ENCODE data around the gene ZNF296.

ZNF296 gene

GRCh38 chr19:45079063-45079910, 3.0 kb upstream of the ZNF296 start, which contains the start of gene GEMIN7:
GEMIN7 (plus strand) TSS chr19:45079260; CDS start chr19:45090115, 10,855 bp downstream.
- peak; percentile 67 for DNase-seq

- no peak for DNase-seq
Measured at GRCh38 chr19:45078390-45079062, 2.2 kb upstream of the ZNF296 start.

- no peak for DNase-seq
Measured at GRCh38 chr19:45076851-45077730, 813 bp upstream of the ZNF296 start.

GRCh38 chr19:45075301-45076028, 813 bp downstream of the ZNF296 start:
- no peak for DNase-seq

GRCh38 chr19:45074744-45075300, 1.5 kb downstream of the ZNF296 start:
- no peak for DNase-seq

- DNase-seq = no peak
Measured at GRCh38 chr19:45071969-45072790, 4.1 kb downstream of the ZNF296 start.

GRCh38 chr19:45071545-45071938, 4.7 kb downstream of the ZNF296 start:
- DNase-seq = no peak

GRCh38 chr19:45070861-45071544, 5.3 kb downstream of the ZNF296 start:
- no peak for DNase-seq

- DNase-seq = no peak
Measured at GRCh38 chr19:45070214-45070613, 6.1 kb downstream of the ZNF296 start.

GRCh38 chr19:45069056-45069455, 7.2 kb downstream of the ZNF296 start:
- no peak for DNase-seq

- DNase-seq = no peak
Measured at GRCh38 chr19:45068041-45068440, 8.2 kb downstream of the ZNF296 start.

GRCh38 chr19:45066921-45067661, 9.2 kb downstream of the ZNF296 start:
- no peak for DNase-seq

GRCh38 chr19:45063851-45064801, 12.2 kb downstream of the ZNF296 start:
- no peak for DNase-seq

- DNase-seq = no peak
Measured at GRCh38 chr19:45061965-45062364, 14.3 kb downstream of the ZNF296 start.

- no peak for DNase-seq
Measured at GRCh38 chr19:45059258-45059965, 16.9 kb downstream of the ZNF296 start.

GRCh38 chr19:45058622-45059159, 17.6 kb downstream of the ZNF296 start:
- DNase-seq = no peak

- DNase-seq = no peak
Measured at GRCh38 chr19:45057444-45057843, 18.8 kb downstream of the ZNF296 start.

GRCh38 chr19:45056831-45057230, 19.4 kb downstream of the ZNF296 start:
- no peak for DNase-seq

Data from activated gamma-delta T cell (primary cell).